Mesothelial cell of epicardium (in vitro differentiated cells): ENCODE measurements around the gene ASB5. TPM values are rescaled to one million over a fixed set of nuclear protein-coding genes. Genes with fewer than 3 reads are reported as not detected.

Experiments
- DNase-seq, 2 experiments: peaks; one replicate each; pipeline ENCODE4 v3.0.0; 2021; ENCODE audit warnings: low spot score in 2 of 2; ENCODE audit not compliant: unreplicated experiment in 2 of 2
- H3K27ac Mint-ChIP-seq: 2 replicates; pipeline ENCODE4 v1.8.0; 2021; ENCODE audit warnings: mixed read lengths
- H3K27me3 Mint-ChIP-seq: 2 replicates; pipeline ENCODE4 v1.8.0; 2021; ENCODE audit warnings: low read depth, mixed read lengths
- H3K36me3 Mint-ChIP-seq: 2 replicates; pipeline ENCODE4 v1.8.0; 2021; ENCODE audit warnings: mixed read lengths
- H3K4me1 Mint-ChIP-seq: 2 replicates; pipeline ENCODE4 v1.8.0; 2021; ENCODE audit warnings: mixed read lengths
- H3K4me3 Mint-ChIP-seq: 2 replicates; pipeline ENCODE4 v1.8.0; 2021; ENCODE audit warnings: mild to moderate bottlenecking, moderate library complexity, mixed read lengths
- H3K9me3 Mint-ChIP-seq: 2 replicates; pipeline ENCODE4 v1.8.0; 2021; ENCODE audit warnings: mixed read lengths
- CTCF ChIP-seq: fragments of 200-600 bp; sonication (generic); IDR thresholded peaks from one replicate; pipeline ENCODE4 v1.5.0; 2021; ENCODE audit warnings: antibody characterized with exemption; ENCODE audit not compliant: unreplicated experiment
- total RNA-seq: library from RNA; stranded (reverse); gene quantifications from 3 replicates; pipeline ENCODE4 v1.2.1, GENCODE V29; 2021

Gene ASB5
- total RNA-seq, 1 donor from 2014 or later: not detected

- no peak for TF ChIP-seq CTCF
- Mint-ChIP-seq H3K27ac (no peak overlapping the region), H3K9me3 (no peaks in the 10 kb centered on the region), H3K4me1 (peaks cover 15% of the 10 kb centered on the region), H3K4me3 (no peak overlapping the region), H3K36me3 (no peaks in the 10 kb centered on the region), H3K27me3 (no peaks in the 10 kb centered on the region)
- DNase-seq: no peak
These were observed 30.2 kb downstream of the ASB5 start for GRCh38 chr4:176238826-176239225.

- no peak for TF ChIP-seq CTCF
- no peaks in the 10 kb centered on the region for H3K36me3 Mint-ChIP-seq
- H3K27ac Mint-ChIP-seq: no peak overlapping the region
- peaks cover 15% of the 10 kb centered on the region for H3K4me1 Mint-ChIP-seq
- no peaks in the 10 kb centered on the region for H3K9me3 Mint-ChIP-seq
- H3K27me3 Mint-ChIP-seq: no peaks in the 10 kb centered on the region
- no peak overlapping the region for H3K4me3 Mint-ChIP-seq
- DNase-seq: no peak
These were observed 30.8 kb downstream of the ASB5 start for GRCh38 chr4:176238157-176238610.

DNA sequence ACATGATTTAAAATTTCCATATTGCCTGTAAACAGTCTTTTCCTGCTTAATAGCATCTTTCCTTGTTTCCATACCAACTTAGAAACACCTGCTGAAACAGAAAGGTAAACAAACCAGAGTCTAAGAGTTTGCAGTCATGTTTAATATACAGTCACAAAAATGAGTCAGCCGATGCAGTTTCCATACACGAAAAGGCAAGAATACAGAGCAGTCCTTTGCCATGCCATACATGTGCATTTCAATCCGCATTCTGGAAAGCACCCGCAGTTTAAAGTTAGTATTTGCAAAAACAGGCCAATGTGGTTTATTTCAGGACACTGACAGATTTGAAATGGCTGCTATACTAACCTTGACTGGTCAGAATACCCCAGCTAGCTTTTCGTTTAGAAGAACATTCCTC is 32.1 kb downstream of the ASB5 start:
- no peaks in the 10 kb centered on the region for H3K27me3 Mint-ChIP-seq
- no peaks in the 10 kb centered on the region for H3K36me3 Mint-ChIP-seq
- no peaks in the 10 kb centered on the region for H3K9me3 Mint-ChIP-seq
- peaks cover 15% of the 10 kb centered on the region for H3K4me1 Mint-ChIP-seq
- no peak for DNase-seq
- no peak overlapping the region for H3K27ac Mint-ChIP-seq
- H3K4me3 Mint-ChIP-seq: no peak overlapping the region
- TF ChIP-seq CTCF: no peak

- Mint-ChIP-seq H3K4me3 (no peak overlapping the region), H3K36me3 (no peaks in the 10 kb centered on the region), H3K4me1 (no peaks in the 10 kb centered on the region), H3K27ac (no peak overlapping the region), H3K9me3 (no peaks in the 10 kb centered on the region), H3K27me3 (no peaks in the 10 kb centered on the region)
- no peak for TF ChIP-seq CTCF
- DNase-seq: no peak
These were observed 38.2 kb downstream of the ASB5 start for GRCh38 chr4:176230836-176231235.

DNA sequence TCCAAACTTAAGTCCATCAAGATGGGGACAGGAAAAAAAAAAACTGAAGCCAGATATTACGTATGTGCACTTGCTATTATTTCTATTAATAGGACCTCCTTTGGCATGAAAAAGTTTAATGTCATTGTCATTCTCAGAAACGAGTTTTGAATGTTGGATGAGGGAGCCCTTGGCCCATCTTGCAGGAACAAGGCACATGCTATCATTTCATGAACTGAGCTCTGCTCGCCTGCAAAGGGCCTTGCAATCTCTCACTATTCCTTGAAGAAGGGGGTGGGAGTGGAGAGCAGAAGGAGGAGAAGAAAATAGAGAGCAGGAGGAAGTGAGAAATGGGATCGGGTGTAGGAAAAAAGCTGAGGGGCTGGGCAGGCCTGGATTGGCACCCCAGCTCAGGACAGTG is 39.4 kb downstream of the ASB5 start:
- H3K27me3 Mint-ChIP-seq: no peaks in the 10 kb centered on the region
- H3K9me3 Mint-ChIP-seq: no peaks in the 10 kb centered on the region
- no peak for DNase-seq
- no peak for TF ChIP-seq CTCF
- no peaks in the 10 kb centered on the region for H3K4me1 Mint-ChIP-seq
- no peak overlapping the region for H3K27ac Mint-ChIP-seq
- no peak overlapping the region for H3K4me3 Mint-ChIP-seq
- no peaks in the 10 kb centered on the region for H3K36me3 Mint-ChIP-seq

- no peak for TF ChIP-seq CTCF
These were observed 42.3 kb downstream of the ASB5 start for GRCh38 chr4:176226736-176227135.

More at GRCh38 chr4:176226736-176227135, 42.3 kb downstream of the ASB5 start:
- no peaks in the 10 kb centered on the region for H3K36me3 Mint-ChIP-seq
- H3K4me3 Mint-ChIP-seq: no peak overlapping the region
- H3K27me3 Mint-ChIP-seq: no peaks in the 10 kb centered on the region
- DNase-seq: no peak
- H3K4me1 Mint-ChIP-seq: no peaks in the 10 kb centered on the region
- H3K9me3 Mint-ChIP-seq: no peaks in the 10 kb centered on the region
- no peak overlapping the region for H3K27ac Mint-ChIP-seq
